ENCODE data around the gene SZT2. TPM values are rescaled to one million over a fixed set of nuclear protein-coding genes. Genes with fewer than 3 reads are reported as not detected.

The SZT2 gene
- total and polyA plus RNA-seq, 2 of the 13 experiments (the other 11 are each of a cell fraction or from before 2014, with no cell fraction given): 8.0 to 8.8 TPM

- no peak for TF ChIP-seq ZBTB37 (CRISPR knock-in tag; IDR thresholded peaks at IDR 0.05)
- TF ChIP-seq ZBTB25 (CRISPR knock-in tag; IDR thresholded peaks at IDR 0.05): no peak
- TF ChIP-seq ZNF800 (CRISPR knock-in tag; IDR thresholded peaks at IDR 0.05): no peak
- no peak for TF ChIP-seq ZFX (CRISPR knock-in tag; IDR thresholded peaks at IDR 0.05; ENCODE audit: low read depth)
- TF ChIP-seq FOXK2 (IDR thresholded peaks at IDR 0.05): no peak
- no peak for TF ChIP-seq TBX2 (CRISPR knock-in tag; IDR thresholded peaks at IDR 0.05; ENCODE audit: borderline replicate concordance)
- TF ChIP-seq SNAI1 (CRISPR knock-in tag; IDR thresholded peaks at IDR 0.05; ENCODE audit: borderline replicate concordance): no peak; the same call in 1 of the 2 replicates
- TF ChIP-seq ZNF629 (CRISPR knock-in tag; conservative IDR thresholded peaks at IDR 0.05): no peak
- TF ChIP-seq AGO1 (IDR thresholded peaks at IDR 0.05; ENCODE audit: low read depth, low read length, poor library complexity, severe bottlenecking): no peak
- no peak for TF ChIP-seq ZNF101 (CRISPR knock-in tag; IDR thresholded peaks at IDR 0.05; ENCODE audit: borderline replicate concordance, low read depth)
- 0 out of 2 replicates have a peak, but pooled peaks have one; percentile 7 for TF ChIP-seq ZSCAN31 (CRISPR knock-in tag; IDR thresholded peaks at IDR 0.05; ENCODE audit: low read depth)
- TF ChIP-seq ISX (CRISPR knock-in tag; conservative IDR thresholded peaks at IDR 0.05): no peak
- TF ChIP-seq SMYD3 (CRISPR knock-in tag; IDR thresholded peaks at IDR 0.05): no peak
- TF ChIP-seq SP5 (CRISPR knock-in tag; IDR thresholded peaks at IDR 0.05; ENCODE audit: borderline replicate concordance, low read depth): no peak
- TF ChIP-seq ZNF232 (CRISPR knock-in tag; IDR thresholded peaks at IDR 0.05; ENCODE audit: borderline replicate concordance): no peak
- no peak for TF ChIP-seq HBP1 (CRISPR knock-in tag; IDR thresholded peaks at IDR 0.05; ENCODE audit: low read depth)
- TF ChIP-seq RBFOX2 (IDR thresholded peaks at IDR 0.05; ENCODE audit: low read depth, low read length): no peak
- TF ChIP-seq SP1 (IDR thresholded peaks at IDR 0.05): no peak
- no peak for TF ChIP-seq SP1 (CRISPR knock-in tag; IDR thresholded peaks at IDR 0.05)
- no peak for TF ChIP-seq ZNF724P (CRISPR knock-in tag; IDR thresholded peaks at IDR 0.05; ENCODE audit: borderline replicate concordance)
- TF ChIP-seq HIVEP1 (CRISPR knock-in tag; IDR thresholded peaks at IDR 0.05): no peak
- TF ChIP-seq KDM1A (CRISPR knock-in tag; IDR thresholded peaks at IDR 0.05): no peak
- TF ChIP-seq GATAD1 (CRISPR knock-in tag; IDR thresholded peaks at IDR 0.05): no peak
- TF ChIP-seq ZNF292 (CRISPR knock-in tag; IDR thresholded peaks at IDR 0.05; ENCODE audit: borderline replicate concordance, low read depth): 0 out of 2 replicates have a peak, but pooled peaks have one; percentile 26
- no peak for TF ChIP-seq ZNF597 (CRISPR knock-in tag; IDR thresholded peaks at IDR 0.05)
- no peak for TF ChIP-seq SIX1 (CRISPR knock-in tag; IDR thresholded peaks at IDR 0.05; ENCODE audit: borderline replicate concordance)
Observed at GRCh38 chr1:43348343-43348808, 41.3 kb upstream of the SZT2 start (continued).
